ENCODE data around the gene CAPN1.
"Not testable (repeated sequence)": the region's sequence is repeated elsewhere in the genome, so short reads cannot be mapped to it uniquely, and the experiment has no call there.

Gene CAPN1

DNA sequence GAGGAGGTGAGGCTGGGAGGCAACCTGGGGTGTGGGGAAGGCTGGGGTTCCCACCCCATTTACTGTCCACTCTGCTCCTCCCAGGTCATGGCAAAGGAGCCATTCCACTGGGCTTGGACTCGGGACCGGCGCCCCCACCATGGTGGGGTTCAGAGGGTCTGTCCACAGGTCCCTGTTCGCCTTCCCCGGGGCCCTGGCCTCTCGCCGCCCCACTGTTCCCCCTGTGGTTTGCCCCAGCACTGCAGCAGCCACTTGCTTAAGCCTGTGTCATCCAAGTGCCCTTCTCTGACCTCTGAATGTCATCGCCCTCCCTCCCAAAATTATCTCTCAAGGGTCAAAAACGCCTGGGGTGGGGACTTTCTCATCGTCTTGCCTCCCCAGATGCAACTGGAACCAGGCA, 9.1 kb upstream of the CAPN1 start:
- H3K4me3 ChIP-seq (replicated peaks; ENCODE audit: low read depth, low read length) = no peak overlapping the region
- TF ChIP-seq, protein P1, sequence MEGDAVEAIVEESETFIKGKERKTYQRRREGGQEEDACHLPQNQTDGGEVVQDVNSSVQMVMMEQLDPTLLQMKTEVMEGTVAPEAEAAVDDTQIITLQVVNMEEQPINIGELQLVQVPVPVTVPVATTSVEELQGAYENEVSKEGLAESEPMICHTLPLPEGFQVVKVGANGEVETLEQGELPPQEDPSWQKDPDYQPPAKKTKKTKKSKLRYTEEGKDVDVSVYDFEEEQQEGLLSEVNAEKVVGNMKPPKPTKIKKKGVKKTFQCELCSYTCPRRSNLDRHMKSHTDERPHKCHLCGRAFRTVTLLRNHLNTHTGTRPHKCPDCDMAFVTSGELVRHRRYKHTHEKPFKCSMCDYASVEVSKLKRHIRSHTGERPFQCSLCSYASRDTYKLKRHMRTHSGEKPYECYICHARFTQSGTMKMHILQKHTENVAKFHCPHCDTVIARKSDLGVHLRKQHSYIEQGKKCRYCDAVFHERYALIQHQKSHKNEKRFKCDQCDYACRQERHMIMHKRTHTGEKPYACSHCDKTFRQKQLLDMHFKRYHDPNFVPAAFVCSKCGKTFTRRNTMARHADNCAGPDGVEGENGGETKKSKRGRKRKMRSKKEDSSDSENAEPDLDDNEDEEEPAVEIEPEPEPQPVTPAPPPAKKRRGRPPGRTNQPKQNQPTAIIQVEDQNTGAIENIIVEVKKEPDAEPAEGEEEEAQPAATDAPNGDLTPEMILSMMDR (IDR thresholded peaks at IDR 0.05; ENCODE audit: low read length, missing control alignments) = no peak
- no peak for DNase-seq (ENCODE audit: low read depth)

DNA sequence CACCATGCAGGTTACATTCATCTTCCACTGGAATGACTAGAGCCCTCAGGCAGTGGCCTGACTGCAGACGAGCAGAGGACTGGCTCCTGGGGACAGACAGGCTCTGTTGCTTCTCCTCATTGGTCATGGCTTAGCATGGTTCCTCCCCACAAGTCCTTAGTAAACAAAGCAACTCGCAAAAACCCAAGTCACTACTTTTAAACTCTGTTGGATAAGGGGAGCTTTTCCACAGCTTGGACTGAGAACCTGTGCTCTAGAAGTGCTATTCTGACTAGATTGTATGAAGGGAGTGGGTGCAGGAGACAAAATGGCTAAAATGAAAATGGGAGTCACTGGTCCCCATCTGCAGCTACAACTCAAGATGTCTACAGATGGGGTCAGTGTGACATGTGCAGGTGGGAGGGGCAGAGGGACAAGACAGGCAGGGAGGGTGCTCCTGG, 7.1 kb upstream of the CAPN1 start:
- not testable (repeated sequence) for H3K4me3 ChIP-seq (replicated peaks; ENCODE audit: low read depth, low read length); DNase-seq (ENCODE audit: low read depth)

DNA sequence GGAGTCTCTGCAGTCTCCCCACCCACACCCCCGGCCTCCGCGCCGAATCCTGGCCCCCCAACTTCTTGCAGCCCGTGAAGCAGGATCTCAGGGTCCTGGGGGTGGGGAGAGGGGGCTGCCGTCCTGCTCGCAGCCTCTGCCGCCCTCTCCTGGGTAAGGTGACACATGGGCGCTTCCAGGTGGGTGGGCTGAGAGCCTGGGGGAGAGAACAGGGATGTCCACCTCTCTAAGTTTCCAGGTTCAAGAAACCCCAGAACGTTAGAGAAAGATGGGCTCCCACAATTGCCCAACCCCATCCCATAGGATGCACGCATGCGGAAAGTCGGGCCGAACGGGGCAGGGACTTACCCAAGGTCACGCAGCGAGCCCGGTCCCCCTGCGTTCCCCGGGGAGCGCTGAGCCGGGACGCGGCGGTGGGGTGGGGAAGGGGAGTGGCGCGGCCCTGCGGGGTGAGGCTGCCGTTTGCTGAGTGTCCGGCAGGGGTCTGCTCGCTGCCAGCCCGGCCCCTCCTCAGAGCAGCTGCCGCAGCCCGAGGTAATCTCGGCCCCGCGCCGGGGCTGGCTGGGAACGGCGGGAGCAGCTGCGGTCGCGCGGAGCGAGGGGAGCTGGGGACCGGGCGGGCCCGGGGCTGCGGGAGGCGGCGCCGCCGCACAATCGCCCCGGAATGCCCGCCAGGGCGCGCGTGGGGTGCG, 705 bp upstream of the CAPN1 start:
- peak; percentile 66 for DNase-seq (ENCODE audit: low read depth)
- TF ChIP-seq, protein P1 (IDR thresholded peaks at IDR 0.05; ENCODE audit: low read length, missing control alignments) = peak; percentile 27
- peak overlapping the region; percentile 91 for H3K4me3 ChIP-seq (replicated peaks; ENCODE audit: low read depth, low read length)

DNA sequence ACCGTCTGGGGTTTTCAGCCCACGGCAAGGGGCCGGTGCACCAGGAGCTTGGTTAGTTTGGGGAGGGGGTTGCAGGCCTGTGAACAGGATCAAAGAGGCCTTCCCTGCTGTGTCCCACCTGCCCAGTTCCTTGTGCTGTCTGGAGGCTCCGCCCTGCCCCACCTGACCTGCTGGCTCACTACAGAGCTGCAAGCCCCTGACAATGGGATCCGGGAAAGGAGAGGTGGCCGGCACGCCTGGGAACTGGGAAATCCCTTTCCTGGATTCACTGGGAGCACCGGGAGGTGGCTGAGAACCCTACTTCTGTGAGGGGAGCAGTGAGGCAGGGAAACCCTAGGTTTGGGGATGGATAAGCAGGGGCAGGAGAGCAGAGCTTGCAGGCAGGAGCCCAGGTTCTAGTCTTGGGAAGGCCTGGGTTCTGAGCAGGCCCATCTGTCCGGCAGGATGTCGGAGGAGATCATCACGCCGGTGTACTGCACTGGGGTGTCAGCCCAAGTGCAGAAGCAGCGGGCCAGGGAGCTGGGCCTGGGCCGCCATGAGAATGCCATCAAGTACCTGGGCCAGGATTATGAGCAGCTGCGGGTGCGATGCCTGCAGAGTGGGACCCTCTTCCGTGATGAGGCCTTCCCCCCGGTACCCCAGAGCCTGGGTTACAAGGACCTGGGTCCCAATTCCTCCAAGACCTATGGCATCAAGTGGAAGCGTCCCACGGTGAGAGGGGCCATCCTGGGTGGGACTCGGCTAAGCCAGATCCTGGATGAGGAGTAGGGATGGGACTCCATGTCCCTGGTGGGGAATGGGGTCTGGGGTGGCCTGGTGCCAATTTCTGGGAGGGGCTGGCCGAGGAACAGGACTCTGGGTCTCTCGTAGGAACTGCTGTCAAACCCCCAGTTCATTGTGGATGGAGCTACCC, 786 bp downstream of the CAPN1 start:
- peak; percentile 20 for DNase-seq (ENCODE audit: low read depth)
- TF ChIP-seq, protein P1 (IDR thresholded peaks at IDR 0.05; ENCODE audit: low read length, missing control alignments) = no peak
- peak overlapping the region; percentile 91 for H3K4me3 ChIP-seq (replicated peaks; ENCODE audit: low read depth, low read length)

DNA sequence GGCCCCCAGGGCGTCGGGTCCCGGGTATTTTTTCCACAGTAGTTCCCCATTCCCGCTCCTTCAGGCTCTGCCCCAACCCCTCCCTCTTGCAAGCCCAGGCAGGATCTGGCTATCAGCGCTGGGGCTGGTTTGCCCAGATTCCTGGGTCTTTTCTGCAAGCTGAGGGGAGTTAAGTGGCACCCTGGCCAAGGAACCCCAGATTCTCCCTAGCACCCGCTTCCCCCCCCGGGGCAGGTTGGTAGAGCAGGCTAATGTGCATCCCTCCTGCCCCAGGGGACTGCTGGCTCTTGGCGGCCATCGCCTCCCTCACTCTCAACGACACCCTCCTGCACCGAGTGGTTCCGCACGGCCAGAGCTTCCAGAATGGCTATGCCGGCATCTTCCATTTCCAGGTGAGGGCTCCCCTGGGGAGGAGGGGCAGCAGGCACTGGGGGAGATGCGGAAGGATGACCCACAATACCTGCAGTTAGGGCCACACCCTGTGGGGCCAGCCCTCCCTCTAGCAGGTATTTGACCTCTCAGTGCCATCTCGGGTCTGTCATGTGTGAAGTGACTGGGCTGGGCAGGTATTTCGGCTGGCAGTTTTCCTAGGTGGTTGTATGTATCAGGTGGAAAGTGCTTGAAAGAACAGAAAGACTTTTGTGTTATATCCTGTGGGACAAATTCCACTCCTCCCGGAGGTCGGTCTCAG, 1.6 kb downstream of the CAPN1 start:
- peak overlapping the region; percentile 91 for H3K4me3 ChIP-seq (replicated peaks; ENCODE audit: low read depth, low read length)
- TF ChIP-seq, protein P1 (IDR thresholded peaks at IDR 0.05; ENCODE audit: low read length, missing control alignments) = no peak

DNA sequence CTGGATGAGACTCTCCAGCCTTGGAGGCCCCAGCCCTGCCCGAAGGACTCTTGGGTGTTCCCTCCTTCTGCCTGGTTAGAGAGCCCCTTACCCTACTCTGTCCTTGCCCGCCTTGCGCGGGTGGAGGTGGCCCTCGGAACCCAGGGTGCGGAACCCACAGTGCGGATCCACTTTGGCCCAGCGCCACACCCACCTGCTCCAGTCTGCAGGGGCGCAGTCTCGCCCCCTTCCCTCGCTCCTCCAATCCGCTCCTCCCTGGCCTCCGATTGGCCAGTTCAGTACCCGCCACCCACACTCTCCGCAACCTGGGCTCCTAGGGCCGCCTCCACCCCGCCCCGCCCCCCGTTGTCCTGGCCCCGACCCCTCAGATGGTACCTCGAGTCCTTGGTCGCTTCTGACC, 2.4 kb downstream of the CAPN1 start:
- TF ChIP-seq, protein P1 (IDR thresholded peaks at IDR 0.05; ENCODE audit: low read length, missing control alignments) = no peak
- DNase-seq (ENCODE audit: low read depth) = no peak
- H3K4me3 ChIP-seq (replicated peaks; ENCODE audit: low read depth, low read length) = no peak overlapping the region

More for the DNA sequence above, 1.6 kb downstream of the CAPN1 start:
- DNase-seq (ENCODE audit: low read depth) = no peak

DNA sequence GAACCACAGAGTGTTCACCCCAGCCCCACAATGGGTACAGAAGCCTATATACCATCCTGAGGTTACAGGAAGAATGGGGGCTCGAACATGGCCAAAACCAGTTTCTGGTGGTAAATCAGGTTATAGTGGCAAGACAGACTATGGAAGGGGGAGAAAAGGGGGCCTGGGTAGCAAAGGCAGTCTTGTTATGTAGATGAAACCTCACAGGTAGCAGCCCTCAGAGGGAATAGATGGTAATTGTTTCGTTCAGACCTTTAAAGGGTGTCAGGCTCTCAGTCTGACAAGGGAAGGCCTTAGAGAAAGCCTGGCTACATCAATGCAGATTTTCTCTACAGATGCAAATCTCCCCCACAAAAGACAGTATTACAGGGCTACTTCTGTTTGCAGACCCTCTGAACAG, 3.4 kb downstream of the CAPN1 start:
- H3K4me3 ChIP-seq (replicated peaks; ENCODE audit: low read depth, low read length) = no peak overlapping the region
- TF ChIP-seq, protein P1 (IDR thresholded peaks at IDR 0.05; ENCODE audit: low read length, missing control alignments) = no peak
- no peak for DNase-seq (ENCODE audit: low read depth)
